ENCODE data around the gene TFF2. TPM values are rescaled to one million over a fixed set of nuclear protein-coding genes. Genes with fewer than 3 reads are reported as not detected.

The TFF2 gene
- total and polyA plus RNA-seq, 2 donors from 2014 or later = not detected

- Histone ChIP-seq H3K9ac (ENCODE audit: low read length in 3 of 3) (no peak overlapping the region), H3K4me3 (ENCODE audit: low read length in 3 of 3) (no peak overlapping the region), H3K36me3 (ENCODE audit: control insufficient read depth in 2 of 3, insufficient read depth in 3 of 3, low read length in 3 of 3) (no peaks in the 10 kb centered on the region), H3K27ac (ENCODE audit: low read depth in 2 of 2, low read length in 2 of 2) (no peak overlapping the region), H3K27me3 (ENCODE audit: control insufficient read depth, insufficient read depth, low read length) (no peaks in the 10 kb centered on the region), H3K4me1 (ENCODE audit: control insufficient read depth in 2 of 3, insufficient read depth in 2 of 3, low read depth in 1 of 3, low read length in 3 of 3) (no peaks in the 10 kb centered on the region), H3K9me3 (ENCODE audit: control insufficient read depth in 2 of 3, insufficient read depth in 1 of 3, low read length in 3 of 3) (no peaks in the 10 kb centered on the region)
- TF ChIP-seq CTCF (IDR thresholded peaks at IDR 0.05; ENCODE audit: borderline replicate concordance, extremely low read depth, insufficient read depth) = no peak
- DNase-seq = peak in 1 of 5 donors; percentile 45
- no peak for FAIRE-seq
- intact Hi-C loops (cut with DNase I) = loop anchor here (10.0 kb wide), 1 partner anchor 131 kb away; no protein-coding TSS in a partner anchor
Observed at GRCh38 chr21:42375966-42376337, 25.2 kb upstream of the TFF2 start.

- H3K27ac ChIP-seq (ENCODE audit: low read depth in 2 of 2, low read length in 2 of 2) = no peak overlapping the region
- H3K4me1 ChIP-seq (ENCODE audit: control insufficient read depth in 2 of 3, insufficient read depth in 2 of 3, low read depth in 1 of 3, low read length in 3 of 3) = no peaks in the 10 kb centered on the region
- H3K4me3 ChIP-seq (ENCODE audit: low read length in 3 of 3) = no peak overlapping the region
- TF ChIP-seq CTCF (IDR thresholded peaks at IDR 0.05; ENCODE audit: borderline replicate concordance, extremely low read depth, insufficient read depth) = no peak
- no peak overlapping the region for H3K9ac ChIP-seq (ENCODE audit: low read length in 3 of 3)
- no peaks in the 10 kb centered on the region for H3K36me3 ChIP-seq (ENCODE audit: control insufficient read depth in 2 of 3, insufficient read depth in 3 of 3, low read length in 3 of 3)
- H3K9me3 ChIP-seq (ENCODE audit: control insufficient read depth in 2 of 3, insufficient read depth in 1 of 3, low read length in 3 of 3) = no peaks in the 10 kb centered on the region
- no peaks in the 10 kb centered on the region for H3K27me3 ChIP-seq (ENCODE audit: control insufficient read depth, insufficient read depth, low read length)
- DNase-seq (peak in 1 of 5 donors; percentile 58), FAIRE-seq (no peak)
- intact Hi-C loops (cut with DNase I) = loop anchor here (10.0 kb wide), 1 partner anchor 131 kb away; no protein-coding TSS in a partner anchor
Observed at GRCh38 chr21:42375506-42375905, 24.7 kb upstream of the TFF2 start.

GRCh38 chr21:42374864-42375499, 24.2 kb upstream of the TFF2 start:
- DNase-seq (peak in 2 of 5 donors; percentile 62 to 66), FAIRE-seq (no peak)
- no peaks in the 10 kb centered on the region for H3K9me3 ChIP-seq (ENCODE audit: control insufficient read depth in 2 of 3, insufficient read depth in 1 of 3, low read length in 3 of 3)
- H3K36me3 ChIP-seq (ENCODE audit: control insufficient read depth in 2 of 3, insufficient read depth in 3 of 3, low read length in 3 of 3) = no peaks in the 10 kb centered on the region
- no peak for TF ChIP-seq CTCF (IDR thresholded peaks at IDR 0.05; ENCODE audit: borderline replicate concordance, extremely low read depth, insufficient read depth)
- no peak overlapping the region for H3K9ac ChIP-seq (ENCODE audit: low read length in 3 of 3)
- no peak overlapping the region for H3K4me3 ChIP-seq (ENCODE audit: low read length in 3 of 3)
- intact Hi-C loops (cut with DNase I) = loop anchor here (10.0 kb wide), 1 partner anchor 130 kb away; no protein-coding TSS in a partner anchor
- no peak overlapping the region for H3K27ac ChIP-seq (ENCODE audit: low read depth in 2 of 2, low read length in 2 of 2)
- H3K4me1 ChIP-seq (ENCODE audit: control insufficient read depth in 2 of 3, insufficient read depth in 2 of 3, low read depth in 1 of 3, low read length in 3 of 3) = no peaks in the 10 kb centered on the region
- no peaks in the 10 kb centered on the region for H3K27me3 ChIP-seq (ENCODE audit: control insufficient read depth, insufficient read depth, low read length)

Data from kidney (tissue), 14 donors.